CD4-positive, alpha-beta T cell treated with Interleukin-15 for 4 hours (primary cell): ENCODE measurements around the gene HMGXB3.

Source experiments
- DNase-seq: peaks from one replicate; pipeline ENCODE4 v3.0.0-alpha.2; 2020; ENCODE audit warnings: low spot score

HMGXB3 gene

DNA sequence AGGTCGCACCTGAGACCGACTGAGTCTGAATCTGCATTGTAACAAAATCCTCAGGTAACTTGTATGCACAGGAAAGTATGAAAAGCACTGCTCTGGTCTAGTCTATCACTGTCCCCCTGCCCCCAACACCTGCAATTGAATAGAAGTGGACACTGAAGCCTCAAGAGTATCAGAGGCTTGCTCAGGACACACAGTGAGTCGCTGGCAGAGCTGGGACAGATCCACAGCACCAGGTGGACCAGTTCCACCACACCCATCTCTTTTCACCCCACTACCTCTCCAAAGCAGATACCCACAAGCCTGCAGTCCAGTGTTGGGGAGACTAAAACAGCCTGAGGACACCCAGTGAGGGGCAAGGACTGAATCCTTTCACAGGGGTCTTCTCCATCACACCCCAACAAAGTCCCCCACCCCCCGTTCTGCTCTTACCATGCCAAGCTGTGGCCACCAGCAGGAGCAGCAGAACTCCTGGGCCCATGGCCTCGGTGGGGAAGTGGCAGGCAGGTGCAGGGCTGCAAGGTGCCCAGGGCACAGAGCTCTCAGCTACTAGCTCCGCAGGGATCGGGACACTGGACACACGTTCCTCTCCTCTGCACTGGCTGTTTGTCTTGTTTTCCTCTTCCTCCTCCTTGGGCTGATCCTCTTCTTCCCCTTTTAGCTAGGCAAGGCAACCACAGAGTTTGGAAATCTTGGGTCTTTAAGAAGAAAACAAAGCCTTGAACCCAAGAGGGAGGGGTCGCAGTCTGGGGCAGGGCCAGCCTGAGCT is 85.6 kb downstream of the HMGXB3 start, which contains the start of gene CSF1R:
Gene CSF1R (minus strand): TSS at position 605 of the 766 bp plus-strand sequence. CDS start 127 bp downstream, at position 478.
- DNase-seq, result no peak

DNA sequence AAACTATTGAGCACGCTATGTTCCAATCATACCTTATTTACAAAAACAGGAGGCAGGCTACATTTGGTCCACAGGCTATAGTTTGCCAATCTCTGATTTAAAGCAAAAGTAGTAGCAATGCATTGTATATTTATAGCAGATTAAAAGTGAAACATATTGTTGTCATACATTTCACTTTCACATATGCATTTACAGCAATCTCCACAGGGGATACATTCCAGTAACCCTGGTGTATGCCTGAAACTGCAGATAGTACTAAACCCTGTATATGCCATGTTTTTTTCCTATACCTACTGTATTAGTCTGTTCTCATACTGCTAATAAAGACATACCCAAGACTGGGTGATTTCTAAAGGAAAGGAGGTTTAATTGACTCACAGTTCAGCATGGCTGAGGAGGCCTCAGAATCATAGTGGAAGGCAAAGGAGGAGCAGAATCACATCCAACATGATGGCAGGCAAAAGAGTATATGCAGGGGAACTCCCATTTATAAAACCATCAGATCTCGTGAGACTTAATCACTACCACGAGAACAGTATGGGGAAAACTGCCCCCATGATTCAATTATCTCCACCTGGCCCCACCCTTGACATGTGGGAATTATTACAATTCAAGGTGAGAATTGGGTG is 91.7 kb downstream of the HMGXB3 start:
- DNase-seq, result no peak

DNA sequence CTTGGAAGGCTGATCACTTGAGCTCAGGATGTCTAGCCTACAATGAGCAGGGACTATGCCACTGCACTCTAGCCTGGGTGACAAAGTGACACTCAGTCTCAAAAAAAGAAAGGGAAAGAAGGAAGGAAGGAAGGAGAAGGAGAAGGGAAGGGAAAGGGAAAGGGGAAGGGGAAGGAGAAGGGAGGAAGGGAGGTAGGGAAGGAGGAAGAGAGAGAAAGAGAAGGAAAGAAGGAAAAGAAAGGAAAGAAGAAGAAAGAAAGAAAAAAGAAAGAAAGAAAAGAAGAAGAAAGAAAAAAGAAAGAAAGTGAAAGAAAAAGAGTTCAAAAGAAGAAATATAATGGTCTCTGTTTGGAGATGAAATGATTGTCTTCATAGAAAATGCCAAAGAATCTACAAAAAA is 96.6 kb downstream of the HMGXB3 start:
- no peak for DNase-seq

DNA sequence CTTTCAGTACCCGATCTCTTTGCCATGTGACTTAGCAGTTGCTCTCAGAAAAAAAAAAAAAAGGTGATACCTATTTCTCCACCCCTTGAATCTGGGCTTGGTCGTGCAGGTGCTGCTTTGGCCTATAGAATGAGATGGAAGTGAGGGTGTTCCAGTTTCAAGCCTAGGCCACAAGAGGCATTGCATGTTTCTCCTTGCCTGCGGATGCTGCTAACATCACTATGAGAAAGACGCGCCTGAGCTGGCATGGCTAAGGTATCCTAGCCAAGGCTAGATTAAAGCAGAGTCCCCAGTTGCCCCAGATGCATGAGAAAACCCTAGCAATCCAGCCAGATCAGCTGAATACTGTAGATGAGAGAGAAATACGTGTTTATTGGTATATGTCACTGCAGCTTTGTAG is 100.5 kb downstream of the HMGXB3 start:
- no peak for DNase-seq
